ENCODE results near the gene ADGRV1.
"Not testable (repeated sequence)": the region's sequence is repeated elsewhere in the genome, so short reads cannot be mapped to it uniquely, and the experiment has no call there.

ADGRV1 gene

GRCh38 chr5:91030521-91031401 is 472.2 kb downstream of the ADGRV1 start:
- no peak for DNase-seq (ENCODE audit: low read depth in 3 of 3)

GRCh38 chr5:91031402-91031752 is 472.8 kb downstream of the ADGRV1 start:
- no peak for DNase-seq (ENCODE audit: low read depth in 3 of 3)

GRCh38 chr5:91032125-91032524 is 473.5 kb downstream of the ADGRV1 start:
- no peak for DNase-seq (ENCODE audit: low read depth in 3 of 3)

- no peak for DNase-seq (ENCODE audit: low read depth in 3 of 3)
These were observed 474.8 kb downstream of the ADGRV1 start for GRCh38 chr5:91033370-91033769.

- no peak for DNase-seq (ENCODE audit: low read depth in 3 of 3)
These were observed 479.7 kb downstream of the ADGRV1 start for GRCh38 chr5:91038180-91038808.

- not testable (repeated sequence) for DNase-seq (ENCODE audit: low read depth in 3 of 3)
These were observed 482.5 kb downstream of the ADGRV1 start for GRCh38 chr5:91041132-91041531.

- DNase-seq (ENCODE audit: low read depth in 3 of 3): no peak
These were observed 483.8 kb downstream of the ADGRV1 start for GRCh38 chr5:91042247-91042935.

- DNase-seq (ENCODE audit: low read depth in 3 of 3): no peak
These were observed 484.3 kb downstream of the ADGRV1 start for GRCh38 chr5:91042936-91043255.

- DNase-seq (ENCODE audit: low read depth in 3 of 3): no peak
These were observed 489.5 kb downstream of the ADGRV1 start for GRCh38 chr5:91048073-91048472.

GRCh38 chr5:91049112-91049511 is 490.5 kb downstream of the ADGRV1 start:
- no peak for DNase-seq (ENCODE audit: low read depth in 3 of 3)

GRCh38 chr5:91049800-91050199 is 491.2 kb downstream of the ADGRV1 start:
- DNase-seq (ENCODE audit: low read depth in 3 of 3): no peak

- DNase-seq (ENCODE audit: low read depth in 3 of 3): not testable (repeated sequence)
These were observed 493.8 kb downstream of the ADGRV1 start for GRCh38 chr5:91052411-91052810.

GRCh38 chr5:91052977-91053740 is 494.6 kb downstream of the ADGRV1 start:
- DNase-seq (ENCODE audit: low read depth in 3 of 3): no peak

GRCh38 chr5:91053741-91054025 is 495.1 kb downstream of the ADGRV1 start:
- no peak for DNase-seq (ENCODE audit: low read depth in 3 of 3)

- DNase-seq (ENCODE audit: low read depth in 3 of 3): no peak
These were observed 499.6 kb downstream of the ADGRV1 start for GRCh38 chr5:91058155-91058554.

GRCh38 chr5:91058575-91058974 is 500.0 kb downstream of the ADGRV1 start:
- no peak for DNase-seq (ENCODE audit: low read depth in 3 of 3)

- DNase-seq (ENCODE audit: low read depth in 3 of 3): no peak
These were observed 500.8 kb downstream of the ADGRV1 start for GRCh38 chr5:91059409-91059808.

GRCh38 chr5:91061094-91061493 is 502.5 kb downstream of the ADGRV1 start:
- DNase-seq (ENCODE audit: low read depth in 3 of 3): no peak

- DNase-seq (ENCODE audit: low read depth in 3 of 3): no peak
These were observed 503.5 kb downstream of the ADGRV1 start for GRCh38 chr5:91061946-91062562.

GRCh38 chr5:91063098-91063690 is 504.6 kb downstream of the ADGRV1 start:
- DNase-seq (ENCODE audit: low read depth in 3 of 3): not testable (repeated sequence)

- no peak for DNase-seq (ENCODE audit: low read depth in 3 of 3)
These were observed 506.9 kb downstream of the ADGRV1 start for GRCh38 chr5:91065496-91065895.

All from stimulated activated CD4-positive, alpha-beta T cell treated with anti-CD3 and anti-CD28 coated beads, TNF-alpha, amount 100 ng/mL, for 48 hours (primary cell).